Measurements from ENCODE around the gene SORT1.
"Not testable (repeated sequence)": the region's sequence is repeated elsewhere in the genome, so short reads cannot be mapped to it uniquely, and the experiment has no call there.

DNA sequence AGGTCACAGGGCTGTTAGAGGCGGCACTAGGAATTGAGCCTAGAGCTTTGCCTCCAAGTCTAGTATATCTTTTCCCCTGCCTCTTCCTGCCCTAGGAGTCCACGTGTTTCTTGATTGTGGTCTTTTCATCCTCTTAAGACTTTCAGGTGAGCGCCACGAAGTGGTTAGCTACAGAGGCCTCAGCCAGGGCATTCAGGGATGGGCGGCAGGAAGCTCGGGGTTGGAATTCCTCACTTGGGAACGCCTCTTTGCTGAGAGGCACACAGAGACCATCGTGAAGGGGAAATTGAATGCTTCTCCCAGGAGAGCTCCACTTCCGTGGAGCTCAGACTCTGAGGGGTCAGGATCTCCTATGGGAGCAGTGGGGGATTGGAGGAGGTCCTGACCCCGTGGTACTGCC is 91.7 kb downstream of the SORT1 start:
- TF ChIP-seq, protein P1, sequence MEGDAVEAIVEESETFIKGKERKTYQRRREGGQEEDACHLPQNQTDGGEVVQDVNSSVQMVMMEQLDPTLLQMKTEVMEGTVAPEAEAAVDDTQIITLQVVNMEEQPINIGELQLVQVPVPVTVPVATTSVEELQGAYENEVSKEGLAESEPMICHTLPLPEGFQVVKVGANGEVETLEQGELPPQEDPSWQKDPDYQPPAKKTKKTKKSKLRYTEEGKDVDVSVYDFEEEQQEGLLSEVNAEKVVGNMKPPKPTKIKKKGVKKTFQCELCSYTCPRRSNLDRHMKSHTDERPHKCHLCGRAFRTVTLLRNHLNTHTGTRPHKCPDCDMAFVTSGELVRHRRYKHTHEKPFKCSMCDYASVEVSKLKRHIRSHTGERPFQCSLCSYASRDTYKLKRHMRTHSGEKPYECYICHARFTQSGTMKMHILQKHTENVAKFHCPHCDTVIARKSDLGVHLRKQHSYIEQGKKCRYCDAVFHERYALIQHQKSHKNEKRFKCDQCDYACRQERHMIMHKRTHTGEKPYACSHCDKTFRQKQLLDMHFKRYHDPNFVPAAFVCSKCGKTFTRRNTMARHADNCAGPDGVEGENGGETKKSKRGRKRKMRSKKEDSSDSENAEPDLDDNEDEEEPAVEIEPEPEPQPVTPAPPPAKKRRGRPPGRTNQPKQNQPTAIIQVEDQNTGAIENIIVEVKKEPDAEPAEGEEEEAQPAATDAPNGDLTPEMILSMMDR (conservative IDR thresholded peaks at IDR 0.05; ENCODE audit: low read length), result not testable (repeated sequence)
- TF ChIP-seq EZH2phosphoT487 (IDR thresholded peaks at IDR 0.05; ENCODE audit: borderline replicate concordance, low read depth, low read length), result not testable (repeated sequence)
